Esophagus squamous epithelium (tissue), 5 donors: Measurements from ENCODE around the gene HMGN3. TPM values are rescaled to one million over a fixed set of nuclear protein-coding genes. Genes with fewer than 3 reads are reported as not detected.

Experiments
- DNase-seq: peaks from one replicate; lab custom pipeline; 2025; lab: John Stamatoyannopoulos, UW
- H3K27ac ChIP-seq, 4 donors: fragments of 200-600 bp; sonication (generic); one replicate each; pipeline ENCODE4 v1.5.1; 2016 to 2019; ENCODE audit warnings: mild to moderate bottlenecking in 1 of 4
- H3K27me3 ChIP-seq, 4 donors: fragments of 200-600 bp; sonication (generic); 1 replicate in 3 of 4; 2 replicates in 1 of 4; pipeline versions ENCODE4 v1.5.1 to v1.6.0; 2017 to 2021; ENCODE audit warnings: antibody characterized with exemption in 1 of 4
- H3K36me3 ChIP-seq, 3 donors: fragments of 200-600 bp; sonication (generic); one replicate each; pipeline ENCODE4 v1.5.1; 2016 to 2019
- H3K4me1 ChIP-seq, 3 donors: fragments of 200-600 bp; sonication (generic); one replicate each; pipeline ENCODE4 v1.5.1; 2017 to 2019
- H3K4me3 ChIP-seq, 4 donors: fragments of 200-600 bp; sonication (generic); 1 replicate in 3 of 4; 2 replicates in 1 of 4; pipeline ENCODE4 v1.5.1; 2016 to 2019; ENCODE audit warnings: mild to moderate bottlenecking in 2 of 4, moderate library complexity in 1 of 4
- H3K9me3 ChIP-seq, 3 donors: fragments of 200-600 bp; sonication (generic); one replicate each; pipeline ENCODE4 v1.5.1; 2016 to 2019
- POLR2A ChIP-seq, 4 donors: fragments of 450-650 bp; IDR thresholded peaks; one replicate each; pipeline ENCODE4 v1.6.1; 2017; ENCODE audit warnings: antibody characterized with exemption in 4 of 4, mild to moderate bottlenecking in 4 of 4, moderate library complexity in 3 of 4
- WGBS, 2 donors: methylation state at CpG; one replicate each; pipeline ENCODE4 v1.1.5; 2018; 5-methylcytosine and 5-hydroxymethylcytosine counted together
- intact Hi-C: fragments of 100-400 bp; cut with DNase I; formaldehyde crosslinking; loops from one replicate; pipeline ENCODE4 v1.15.0; 2022
- total RNA-seq, 4 donors: library from RNA; depleted of rRNA; stranded (reverse); fragments of >200 nt; gene quantifications; one replicate each; pipeline ENCODE4 v1.1.0, GENCODE V29; 2016
- TF ChIP-seq, protein P1 (sequence below), 6 experiments: fragments of 450-650 bp in 4 of 6; fragments of 200-600 bp in 2 of 6; sonication (generic) in 2 of 6; IDR thresholded peaks; one replicate each; pipeline ENCODE4 v1.5.1; 2016 to 2019; ENCODE audit warnings: antibody characterized with exemption in 6 of 6, mild to moderate bottlenecking in 4 of 6, moderate library complexity in 4 of 6
- donor health status: DM: yes; HTN: yes; CAD: no.

Gene HMGN3
- total RNA-seq, 4 donors from 2014 or later = 49.3 to 68.5 (median 55.2) TPM

- Histone ChIP-seq H3K27me3 (no peaks in the 10 kb centered on the region), H3K27ac (no peak overlapping the region), H3K36me3 (peaks cover 0 to 43% (median 0%) of the 10 kb centered on the region in 3 donors), H3K9me3 (no peaks in the 10 kb centered on the region), H3K4me1 (no peaks in the 10 kb centered on the region), H3K4me3 (no peak overlapping the region)
- no peak for DNase-seq
- intact Hi-C loops = no loop called here
- TF ChIP-seq, protein P1, sequence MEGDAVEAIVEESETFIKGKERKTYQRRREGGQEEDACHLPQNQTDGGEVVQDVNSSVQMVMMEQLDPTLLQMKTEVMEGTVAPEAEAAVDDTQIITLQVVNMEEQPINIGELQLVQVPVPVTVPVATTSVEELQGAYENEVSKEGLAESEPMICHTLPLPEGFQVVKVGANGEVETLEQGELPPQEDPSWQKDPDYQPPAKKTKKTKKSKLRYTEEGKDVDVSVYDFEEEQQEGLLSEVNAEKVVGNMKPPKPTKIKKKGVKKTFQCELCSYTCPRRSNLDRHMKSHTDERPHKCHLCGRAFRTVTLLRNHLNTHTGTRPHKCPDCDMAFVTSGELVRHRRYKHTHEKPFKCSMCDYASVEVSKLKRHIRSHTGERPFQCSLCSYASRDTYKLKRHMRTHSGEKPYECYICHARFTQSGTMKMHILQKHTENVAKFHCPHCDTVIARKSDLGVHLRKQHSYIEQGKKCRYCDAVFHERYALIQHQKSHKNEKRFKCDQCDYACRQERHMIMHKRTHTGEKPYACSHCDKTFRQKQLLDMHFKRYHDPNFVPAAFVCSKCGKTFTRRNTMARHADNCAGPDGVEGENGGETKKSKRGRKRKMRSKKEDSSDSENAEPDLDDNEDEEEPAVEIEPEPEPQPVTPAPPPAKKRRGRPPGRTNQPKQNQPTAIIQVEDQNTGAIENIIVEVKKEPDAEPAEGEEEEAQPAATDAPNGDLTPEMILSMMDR (IDR thresholded peaks at IDR 0.05) = no peak
- no peak for TF ChIP-seq POLR2A (IDR thresholded peaks at IDR 0.05)
Observed at GRCh38 chr6:79208816-79209215, 25.7 kb downstream of the HMGN3 start.

- Histone ChIP-seq H3K4me1 (no peaks in the 10 kb centered on the region), H3K4me3 (no peak overlapping the region), H3K9me3 (no peaks in the 10 kb centered on the region), H3K36me3 (peaks cover 0 to 58% (median 0%) of the 10 kb centered on the region in 3 donors), H3K27ac (no peak overlapping the region), H3K27me3 (no peaks in the 10 kb centered on the region)
- intact Hi-C loops = no loop called here
- TF ChIP-seq, protein P1 (IDR thresholded peaks at IDR 0.05) = no peak
- no peak for TF ChIP-seq POLR2A (IDR thresholded peaks at IDR 0.05)
- DNase-seq = no peak
- WGBS, 2 donors = 79 to 83% methylated on average over 3 of the region's 3 CpGs
Observed at GRCh38 chr6:79203753-79204253, 30.7 kb downstream of the HMGN3 start.

DNA sequence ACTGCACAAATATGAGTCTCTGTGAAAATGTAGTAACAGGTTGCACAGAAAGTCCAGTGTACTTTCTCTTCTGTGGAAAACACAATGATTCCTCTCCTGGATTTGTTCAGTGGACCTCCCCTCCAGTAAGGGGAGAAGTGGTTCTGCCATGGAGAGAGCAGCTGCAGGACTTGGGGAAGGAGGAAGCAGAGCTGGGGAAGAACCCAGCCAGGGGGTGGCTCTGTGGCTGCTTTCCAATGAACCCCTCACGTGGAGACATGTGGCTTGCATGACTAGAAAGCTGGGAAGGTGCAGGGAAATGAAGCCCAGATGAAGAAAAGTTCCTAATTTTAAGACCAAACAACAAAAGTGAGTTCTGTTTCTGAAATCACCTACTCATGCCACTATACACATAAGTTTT lies 31.9 kb downstream of the HMGN3 start:
- no peaks in the 10 kb centered on the region for H3K27me3 ChIP-seq
- H3K4me1 ChIP-seq = no peaks in the 10 kb centered on the region
- H3K9me3 ChIP-seq = no peaks in the 10 kb centered on the region
- no peak for DNase-seq
- H3K27ac ChIP-seq = no peak overlapping the region
- no peak overlapping the region for H3K4me3 ChIP-seq
- intact Hi-C loops = no loop called here
- TF ChIP-seq, protein P1 (IDR thresholded peaks at IDR 0.05) = no peak
- no peak for TF ChIP-seq POLR2A (IDR thresholded peaks at IDR 0.05)
- 14 to 29% methylated on average over 1 of the region's 1 CpG for WGBS, 2 donors
- H3K36me3 ChIP-seq = peaks cover 0 to 48% (median 0%) of the 10 kb centered on the region in 3 donors

DNA sequence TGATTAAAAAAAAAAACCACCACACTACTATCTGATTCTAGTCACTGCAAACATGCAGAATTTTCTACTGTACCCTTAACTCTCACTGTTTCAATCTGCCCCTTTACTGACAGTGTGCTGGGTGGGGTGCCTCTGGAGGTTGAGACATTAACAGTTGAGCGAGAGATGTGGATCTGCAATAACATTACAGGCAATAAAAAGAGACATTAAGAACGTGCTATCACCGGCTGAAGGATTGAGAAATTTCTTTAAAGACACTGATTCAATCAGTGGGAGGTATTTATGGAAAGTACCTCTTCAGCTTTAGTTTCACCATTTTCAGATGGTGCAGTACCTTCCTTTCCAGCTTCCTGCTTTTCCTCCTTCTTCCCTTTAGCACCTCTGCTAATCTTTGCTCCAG lies 32.5 kb downstream of the HMGN3 start:
- no peaks in the 10 kb centered on the region for H3K27me3 ChIP-seq
- TF ChIP-seq, protein P1 (IDR thresholded peaks at IDR 0.05) = no peak
- no peak for TF ChIP-seq POLR2A (IDR thresholded peaks at IDR 0.05)
- H3K9me3 ChIP-seq = no peaks in the 10 kb centered on the region
- 61 to 66% methylated on average over 2 to 3 of the region's 3 CpGs for WGBS, 2 donors
- H3K4me1 ChIP-seq = no peaks in the 10 kb centered on the region
- intact Hi-C loops = no loop called here
- H3K4me3 ChIP-seq = no peak overlapping the region
- H3K36me3 ChIP-seq = peaks cover 0 to 43% (median 0%) of the 10 kb centered on the region in 3 donors
- no peak for DNase-seq
- H3K27ac ChIP-seq = no peak overlapping the region

GRCh38 chr6:79201143-79201542 lies 33.3 kb downstream of the HMGN3 start:
- H3K27ac ChIP-seq = no peak overlapping the region
- no peaks in the 10 kb centered on the region for H3K27me3 ChIP-seq
- intact Hi-C loops = no loop called here
- no peak overlapping the region for H3K4me3 ChIP-seq
- TF ChIP-seq POLR2A (IDR thresholded peaks at IDR 0.05) = no peak
- TF ChIP-seq, protein P1 (IDR thresholded peaks at IDR 0.05) = no peak
- peaks cover 0 to 4% (median 0%) of the 10 kb centered on the region in 3 donors for H3K4me1 ChIP-seq
- 93 to 94% methylated on average over 1 of the region's 1 CpG for WGBS, 2 donors
- H3K36me3 ChIP-seq = peaks cover 0 to 34% (median 0%) of the 10 kb centered on the region in 3 donors
- no peak for DNase-seq
- no peaks in the 10 kb centered on the region for H3K9me3 ChIP-seq
